Neural crest cell (in vitro differentiated cells): Measurements from ENCODE around the gene ESYT1. TPM values are rescaled to one million over a fixed set of nuclear protein-coding genes. Genes with fewer than 3 reads are reported as not detected.

Source experiments
- DNase-seq: peaks from one replicate; pipeline ENCODE4 v3.0.0; 2021; ENCODE audit warnings: low read depth, mixed read lengths, low spot score
- H3K27ac Mint-ChIP-seq: one replicate; pipeline ENCODE4 v1.8.0; 2021; ENCODE audit warnings: mild to moderate bottlenecking, mixed read lengths; ENCODE audit not compliant: unreplicated experiment
- H3K27me3 Mint-ChIP-seq: 2 replicates; pipeline ENCODE4 v1.8.0; 2021; ENCODE audit warnings: low read depth, mild to moderate bottlenecking, mixed read lengths
- H3K36me3 Mint-ChIP-seq: 2 replicates; pipeline ENCODE4 v1.8.0; 2021; ENCODE audit warnings: low read depth, mild to moderate bottlenecking, mixed read lengths
- H3K4me1 Mint-ChIP-seq: 2 replicates; pipeline ENCODE4 v1.8.0; 2021; ENCODE audit warnings: mixed read lengths
- H3K4me3 Mint-ChIP-seq: one replicate; pipeline ENCODE4 v1.8.0; 2021; ENCODE audit warnings: mild to moderate bottlenecking, mixed read lengths
- H3K9me3 Mint-ChIP-seq: 2 replicates; pipeline ENCODE4 v1.8.0; 2021; ENCODE audit warnings: mixed read lengths
- CTCF ChIP-seq: fragments of 200-600 bp; sonication (generic); conservative IDR thresholded peaks from 2 replicates; pipeline ENCODE4 v1.5.0; 2021; ENCODE audit warnings: antibody characterized with exemption, mild to moderate bottlenecking
- total RNA-seq: library from RNA; stranded (reverse); gene quantifications from 2 replicates; pipeline ENCODE4 v1.2.1, GENCODE V29; 2021

Gene ESYT1
- total RNA-seq, 1 donor from 2014 or later = 121 TPM

- Mint-ChIP-seq H3K36me3 (peaks cover 17% of the 10 kb centered on the region), H3K4me1 (peaks cover 45% of the 10 kb centered on the region), H3K27me3 (peaks cover 12% of the 10 kb centered on the region), H3K9me3 (no peaks in the 10 kb centered on the region), H3K4me3 (peak within 1 kb of the TSS; percentile 100), H3K27ac (peak within 1 kb of the TSS; percentile 99)
- peak; percentile 95 for DNase-seq
- TF ChIP-seq CTCF = peak; percentile 80
Measured at GRCh38 chr12:56189099-56189917, 61.2 kb downstream of the ESYT1 start, which contains the start of gene SMARCC2. Gene SMARCC2 (minus strand): TSS chr12:56189483. CDS start chr12:56189461, 22 bp downstream.

GRCh38 chr12:56189918-56190694 lies 62.0 kb downstream of the ESYT1 start:
- peaks cover 45% of the 10 kb centered on the region for H3K4me1 Mint-ChIP-seq
- H3K4me3 Mint-ChIP-seq = peak overlapping the region; percentile 100
- peak; percentile 8 for TF ChIP-seq CTCF
- peaks cover 12% of the 10 kb centered on the region for H3K27me3 Mint-ChIP-seq
- no peaks in the 10 kb centered on the region for H3K9me3 Mint-ChIP-seq
- H3K36me3 Mint-ChIP-seq = peaks cover 16% of the 10 kb centered on the region
- peak; percentile 97 for DNase-seq
- H3K27ac Mint-ChIP-seq = peak overlapping the region; percentile 99

GRCh38 chr12:56190695-56191155 lies 62.7 kb downstream of the ESYT1 start:
- no peak for TF ChIP-seq CTCF
- Mint-ChIP-seq H3K27ac (no peak overlapping the region), H3K27me3 (peaks cover 12% of the 10 kb centered on the region), H3K4me1 (peaks cover 45% of the 10 kb centered on the region), H3K9me3 (no peaks in the 10 kb centered on the region), H3K36me3 (peaks cover 15% of the 10 kb centered on the region), H3K4me3 (peak overlapping the region; percentile 100)
- peak; percentile 8 for DNase-seq

- H3K4me1 Mint-ChIP-seq = peaks cover 34% of the 10 kb centered on the region
- H3K36me3 Mint-ChIP-seq = peaks cover 10% of the 10 kb centered on the region
- H3K27ac Mint-ChIP-seq = no peak overlapping the region
- H3K27me3 Mint-ChIP-seq = peaks cover 12% of the 10 kb centered on the region
- no peak for TF ChIP-seq CTCF
- H3K4me3 Mint-ChIP-seq = peak overlapping the region; percentile 84
- no peaks in the 10 kb centered on the region for H3K9me3 Mint-ChIP-seq
- DNase-seq = no peak
Measured at GRCh38 chr12:56192582-56192981, 64.5 kb downstream of the ESYT1 start.

- Mint-ChIP-seq H3K9me3 (no peaks in the 10 kb centered on the region), H3K36me3 (peaks cover 10% of the 10 kb centered on the region), H3K4me3 (peak overlapping the region; percentile 84), H3K27me3 (peaks cover 12% of the 10 kb centered on the region), H3K27ac (no peak overlapping the region), H3K4me1 (peaks cover 29% of the 10 kb centered on the region)
- DNase-seq = peak; percentile 76
- TF ChIP-seq CTCF = peak; percentile 87
Measured at GRCh38 chr12:56193025-56193578, 65.0 kb downstream of the ESYT1 start.
